Panc1 (cell line): ENCODE data around the gene LIN7B. TPM values are rescaled to one million over a fixed set of nuclear protein-coding genes. Genes with fewer than 3 reads are reported as not detected.

Experiments
- ATAC-seq: fragments of 200-7000 bp; cut with Tn5 transposase; 2 replicates; pipeline ENCODE4 v1.9.1; 2020; ENCODE audit warnings: mild to moderate bottlenecking, moderate library complexity
- BruUV-seq: library from RNA; stranded (reverse); fragments of 400-500 nt; replicated peaks from 2 replicates; lab custom pipeline; 2021; lab: Mats Ljungman, UMichigan
- CTCF ChIA-PET: fragments of 300-600 bp; sonication (Branson Sonifier 250); formaldehyde crosslinking; loops from one replicate; lab custom pipeline; 2022; ENCODE audit warnings: antibody characterized with exemption; lab: Charles Lee
- POLR2A ChIA-PET: fragments of 300-600 bp; sonication (Branson Sonifier 250); formaldehyde crosslinking; loops from one replicate; lab custom pipeline; 2022; ENCODE audit warnings: antibody characterized with exemption; lab: Charles Lee
- DNase-seq: peaks from one replicate; pipeline ENCODE4 v3.0.0-alpha.2; 2010; ENCODE audit warnings: low read depth, low spot score
- H3K27ac ChIP-seq: 2 replicates; pipeline ENCODE4 v1.5.1; 2011; ENCODE audit warnings: mild to moderate bottlenecking, low read length, inconsistent platforms
- H3K27me3 ChIP-seq: fragments of 200-500 bp; sonication (Bioruptor generic); 2 replicates; pipeline ENCODE4 v1.6.0; 2014; ENCODE audit warnings: low read length, inconsistent platforms; ENCODE audit not compliant: control insufficient read depth, insufficient read depth
- H3K36me3 ChIP-seq: fragments of 200-500 bp; sonication (Bioruptor generic); 2 replicates; pipeline ENCODE4 v1.5.1; 2014; ENCODE audit warnings: inconsistent platforms, mild to moderate bottlenecking, low read length, moderate library complexity; ENCODE audit not compliant: control insufficient read depth, insufficient read depth
- H3K4me1 ChIP-seq: 2 replicates; pipeline ENCODE4 v1.5.1; 2011; ENCODE audit warnings: inconsistent platforms, mild to moderate bottlenecking, low read length, moderate library complexity; ENCODE audit not compliant: control insufficient read depth, insufficient read depth
- H3K4me3 ChIP-seq, 2 experiments: 2 replicates each; pipeline ENCODE4 v1.5.1; 2011 to 2012; ENCODE audit warnings: low read depth in 2 of 2, low read length in 2 of 2, mild to moderate bottlenecking in 2 of 2, inconsistent platforms in 1 of 2, moderate library complexity in 1 of 2
- H3K9me3 ChIP-seq: fragments of 200-500 bp; sonication (Bioruptor generic); 2 replicates; pipeline ENCODE4 v1.5.1; 2014; ENCODE audit warnings: low read depth, mild to moderate bottlenecking, inconsistent platforms, low read length, moderate library complexity; ENCODE audit not compliant: control insufficient read depth, insufficient read depth
- POLR2AphosphoS5 ChIP-seq: IDR thresholded peaks from 2 replicates; pipeline ENCODE4 v1.6.1; 2012; ENCODE audit warnings: mild to moderate bottlenecking, low read depth, low read length, moderate library complexity
- SIN3A ChIP-seq: IDR thresholded peaks from 2 replicates; pipeline ENCODE4 v1.6.1; 2012; ENCODE audit warnings: low read depth, mild to moderate bottlenecking, low read length, moderate library complexity, borderline replicate concordance; ENCODE audit not compliant: insufficient read depth
- TCF7L2 ChIP-seq: IDR thresholded peaks from 2 replicates; pipeline ENCODE4 v1.6.1; 2011; ENCODE audit warnings: mild to moderate bottlenecking, low read depth, low read length, inconsistent platforms
- in situ Hi-C: cut with HindIII; loops from 2 replicates; pipeline ENCODE4 v1.10.0; 2016; ENCODE audit warnings: low sequenced_read_pairs, low pct_unique_long_range_greater_than_20kb
- intact Hi-C: fragments of 100-400 bp; cut with micrococcal nuclease; formaldehyde crosslinking; loops from one replicate; pipeline ENCODE4 v1.10.0; 2022; ENCODE audit not compliant: unreplicated experiment
- total RNA-seq: library from RNA; stranded (reverse); gene quantifications from one replicate; pipeline ENCODE4 v1.2.1, GENCODE V29; 2021; ENCODE audit not compliant: unreplicated experiment
- TF ChIP-seq, protein P1 (sequence below): fragments of 450-650 bp; IDR thresholded peaks from 2 replicates; pipeline ENCODE4 v1.5.1; 2017; ENCODE audit warnings: mild to moderate bottlenecking
- TF ChIP-seq, protein P2 (sequence below), 2 experiments: IDR thresholded peaks; 2 replicates each; pipeline ENCODE4 v1.6.1; 2011 to 2012; ENCODE audit warnings: low read depth in 2 of 2, control low read depth in 1 of 2, low read length in 1 of 2, mild to moderate bottlenecking in 1 of 2, moderate library complexity in 1 of 2; ENCODE audit not compliant: insufficient read depth in 1 of 2

LIN7B gene
- total RNA-seq, 1 experiment from 2014 or later, result 6.4 TPM

DNA sequence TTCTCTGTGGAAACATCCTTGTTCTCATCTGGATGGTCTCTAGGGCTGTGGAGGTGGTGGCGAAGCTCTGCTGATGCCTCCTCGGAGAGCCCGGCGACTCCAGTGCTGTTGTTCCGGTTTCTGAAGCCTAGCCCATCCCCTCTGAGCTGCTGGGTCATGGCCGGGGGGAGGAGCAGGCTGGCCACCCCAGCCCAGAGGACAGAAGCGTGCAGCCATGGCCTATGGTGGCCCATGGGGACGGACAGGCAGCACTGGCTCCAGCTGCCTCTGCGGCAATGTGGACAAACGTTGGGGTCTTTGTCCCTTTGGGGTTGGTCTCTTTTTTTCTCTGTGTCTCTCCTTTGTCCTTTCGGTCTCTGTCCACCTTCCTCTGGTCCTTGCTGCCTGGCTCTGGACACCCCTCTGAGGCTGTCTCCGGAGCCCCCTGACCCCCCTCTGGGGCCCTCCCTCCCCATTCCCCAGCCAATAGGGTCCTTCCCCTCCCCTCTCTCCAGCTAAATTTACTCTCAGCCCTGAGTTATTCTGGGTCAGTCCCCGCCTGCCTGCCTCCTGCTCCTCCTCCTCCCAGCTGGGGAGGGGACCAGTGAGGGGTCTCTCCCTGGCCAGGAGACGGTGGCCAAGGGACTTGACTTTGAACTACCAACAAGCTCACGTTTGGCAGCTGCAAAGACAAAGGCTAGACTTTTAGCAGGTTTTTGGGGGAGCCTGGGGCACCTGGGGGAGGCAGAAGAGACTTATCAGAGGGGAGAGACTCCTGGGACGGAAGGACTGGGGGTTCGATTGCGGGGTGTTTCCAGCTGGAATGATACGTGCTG lies 41.0 kb downstream of the LIN7B start, which contains the start of gene HRC:
Gene HRC, minus strand, starts transcription at position 392 of the 815 bp plus-strand sequence. Its CDS starts 159 bp downstream, at position 233.
- H3K27me3 ChIP-seq, result no peaks in the 10 kb centered on the region
- DNase-seq, result no peak
- peaks cover 4% of the 10 kb centered on the region for H3K4me1 ChIP-seq
- H3K9me3 ChIP-seq, result no peaks in the 10 kb centered on the region
- no peak within 1 kb of the TSS for H3K4me3 ChIP-seq
- ChIA-PET POLR2A (no interaction called here), CTCF (interaction anchor here (0.5 kb wide), 1 partner anchor 44 kb away, joined by 3 read pairs; no protein-coding TSS in a partner anchor)
- TF ChIP-seq, protein P1, sequence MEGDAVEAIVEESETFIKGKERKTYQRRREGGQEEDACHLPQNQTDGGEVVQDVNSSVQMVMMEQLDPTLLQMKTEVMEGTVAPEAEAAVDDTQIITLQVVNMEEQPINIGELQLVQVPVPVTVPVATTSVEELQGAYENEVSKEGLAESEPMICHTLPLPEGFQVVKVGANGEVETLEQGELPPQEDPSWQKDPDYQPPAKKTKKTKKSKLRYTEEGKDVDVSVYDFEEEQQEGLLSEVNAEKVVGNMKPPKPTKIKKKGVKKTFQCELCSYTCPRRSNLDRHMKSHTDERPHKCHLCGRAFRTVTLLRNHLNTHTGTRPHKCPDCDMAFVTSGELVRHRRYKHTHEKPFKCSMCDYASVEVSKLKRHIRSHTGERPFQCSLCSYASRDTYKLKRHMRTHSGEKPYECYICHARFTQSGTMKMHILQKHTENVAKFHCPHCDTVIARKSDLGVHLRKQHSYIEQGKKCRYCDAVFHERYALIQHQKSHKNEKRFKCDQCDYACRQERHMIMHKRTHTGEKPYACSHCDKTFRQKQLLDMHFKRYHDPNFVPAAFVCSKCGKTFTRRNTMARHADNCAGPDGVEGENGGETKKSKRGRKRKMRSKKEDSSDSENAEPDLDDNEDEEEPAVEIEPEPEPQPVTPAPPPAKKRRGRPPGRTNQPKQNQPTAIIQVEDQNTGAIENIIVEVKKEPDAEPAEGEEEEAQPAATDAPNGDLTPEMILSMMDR, result no peak
- TF ChIP-seq TCF7L2 (no peak), SIN3A (no peak), POLR2AphosphoS5 (no peak)
- TF ChIP-seq, protein P2, sequence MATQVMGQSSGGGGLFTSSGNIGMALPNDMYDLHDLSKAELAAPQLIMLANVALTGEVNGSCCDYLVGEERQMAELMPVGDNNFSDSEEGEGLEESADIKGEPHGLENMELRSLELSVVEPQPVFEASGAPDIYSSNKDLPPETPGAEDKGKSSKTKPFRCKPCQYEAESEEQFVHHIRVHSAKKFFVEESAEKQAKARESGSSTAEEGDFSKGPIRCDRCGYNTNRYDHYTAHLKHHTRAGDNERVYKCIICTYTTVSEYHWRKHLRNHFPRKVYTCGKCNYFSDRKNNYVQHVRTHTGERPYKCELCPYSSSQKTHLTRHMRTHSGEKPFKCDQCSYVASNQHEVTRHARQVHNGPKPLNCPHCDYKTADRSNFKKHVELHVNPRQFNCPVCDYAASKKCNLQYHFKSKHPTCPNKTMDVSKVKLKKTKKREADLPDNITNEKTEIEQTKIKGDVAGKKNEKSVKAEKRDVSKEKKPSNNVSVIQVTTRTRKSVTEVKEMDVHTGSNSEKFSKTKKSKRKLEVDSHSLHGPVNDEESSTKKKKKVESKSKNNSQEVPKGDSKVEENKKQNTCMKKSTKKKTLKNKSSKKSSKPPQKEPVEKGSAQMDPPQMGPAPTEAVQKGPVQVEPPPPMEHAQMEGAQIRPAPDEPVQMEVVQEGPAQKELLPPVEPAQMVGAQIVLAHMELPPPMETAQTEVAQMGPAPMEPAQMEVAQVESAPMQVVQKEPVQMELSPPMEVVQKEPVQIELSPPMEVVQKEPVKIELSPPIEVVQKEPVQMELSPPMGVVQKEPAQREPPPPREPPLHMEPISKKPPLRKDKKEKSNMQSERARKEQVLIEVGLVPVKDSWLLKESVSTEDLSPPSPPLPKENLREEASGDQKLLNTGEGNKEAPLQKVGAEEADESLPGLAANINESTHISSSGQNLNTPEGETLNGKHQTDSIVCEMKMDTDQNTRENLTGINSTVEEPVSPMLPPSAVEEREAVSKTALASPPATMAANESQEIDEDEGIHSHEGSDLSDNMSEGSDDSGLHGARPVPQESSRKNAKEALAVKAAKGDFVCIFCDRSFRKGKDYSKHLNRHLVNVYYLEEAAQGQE (IDR thresholded peaks at IDR 0.05; ENCODE audit: insufficient read depth in 1 of 2, low read depth in 2 of 2, low read length in 1 of 2), result no peak
- BruUV-seq, result no TSS peak
- in situ Hi-C loops, result no loop called here
- no peak for ATAC-seq
- intact Hi-C loops, result no loop called here
- no peaks in the 10 kb centered on the region; the same call in 1 of the 2 replicates for H3K36me3 ChIP-seq
- no peak within 1 kb of the TSS for H3K27ac ChIP-seq

GRCh38 chr19:49155820-49156346 lies 41.7 kb downstream of the LIN7B start:
- in situ Hi-C loops, result no loop called here
- Histone ChIP-seq H3K27me3 (no peaks in the 10 kb centered on the region), H3K27ac (no peak overlapping the region), H3K4me3 (no peak overlapping the region), H3K9me3 (no peaks in the 10 kb centered on the region), H3K4me1 (peaks cover 4% of the 10 kb centered on the region), H3K36me3 (no peaks in the 10 kb centered on the region)
- no peak for TF ChIP-seq TCF7L2
- TF ChIP-seq, protein P1, result no peak
- POLR2A ChIA-PET, result no interaction called here
- intact Hi-C loops, result no loop called here
- BruUV-seq, result no TSS peak
- CTCF ChIA-PET, result no interaction called here
- ATAC-seq, result no peak
- DNase-seq, result no peak
